Measurements from ENCODE around the gene PRPSAP1. TPM values are rescaled to one million over a fixed set of nuclear protein-coding genes. Genes with fewer than 3 reads are reported as not detected.
A peak's percentile ranks its signal among the peaks of the same experiment; 100 is the strongest.

Gene PRPSAP1
- total RNA-seq, 2 experiments from 2014 or later, result 59.9 to 66.7 TPM

DNA sequence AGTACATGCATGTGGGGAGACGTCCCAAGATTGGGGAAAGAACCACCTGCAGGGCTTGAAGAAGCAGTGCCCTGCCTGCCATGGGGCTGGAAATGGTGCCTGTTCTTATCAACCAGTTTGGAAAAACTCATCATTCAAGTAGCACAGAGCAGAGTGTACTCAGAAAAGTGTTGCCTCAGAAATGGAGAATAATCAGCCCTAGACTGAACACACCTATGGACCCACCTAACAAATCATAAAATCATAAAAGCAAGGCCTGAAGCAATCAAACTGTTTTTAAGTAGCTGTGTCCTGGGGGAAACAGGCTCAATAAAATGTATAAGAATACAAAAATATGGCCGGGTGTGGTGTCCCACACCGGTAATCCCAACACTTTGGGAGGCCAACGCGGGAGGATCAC lies 56.8 kb downstream of the PRPSAP1 start:
- H3K4me3 Mint-ChIP-seq, result no peak overlapping the region
- ChIA-PET CTCF (interaction anchor here (0.6 to 3.2 kb wide), 5 partner anchors 9 to 456 kb away, joined by 3 to 17 read pairs (median 3); no protein-coding TSS in a partner anchor), POLR2A (no interaction called here)

GRCh38 chr17:76296186-76296585 lies 57.5 kb downstream of the PRPSAP1 start:
- Mint-ChIP-seq H3K27me3 (no peaks in the 10 kb centered on the region), H3K27ac (no peak overlapping the region), H3K4me3 (no peak overlapping the region), H3K9me3 (no peaks in the 10 kb centered on the region), H3K36me3 (ENCODE audit: low read depth) (no peaks in the 10 kb centered on the region), H3K4me1 (peaks cover 3% of the 10 kb centered on the region)
- CTCF ChIA-PET, result interaction anchor here (0.5 to 1.2 kb wide), 2 partner anchors 13 to 179 kb away, joined by 3 read pairs; no protein-coding TSS in a partner anchor
- POLR2A ChIA-PET, result no interaction called here
- DNase-seq, result no peak

More for the DNA sequence above, 56.8 kb downstream of the PRPSAP1 start:
- H3K27me3 Mint-ChIP-seq, result no peaks in the 10 kb centered on the region
- H3K4me1 Mint-ChIP-seq, result peaks cover 3% of the 10 kb centered on the region
- no peak for DNase-seq
- no peak overlapping the region for H3K27ac Mint-ChIP-seq
- no peaks in the 10 kb centered on the region for H3K36me3 Mint-ChIP-seq (ENCODE audit: low read depth)
- no peaks in the 10 kb centered on the region for H3K9me3 Mint-ChIP-seq

DNA sequence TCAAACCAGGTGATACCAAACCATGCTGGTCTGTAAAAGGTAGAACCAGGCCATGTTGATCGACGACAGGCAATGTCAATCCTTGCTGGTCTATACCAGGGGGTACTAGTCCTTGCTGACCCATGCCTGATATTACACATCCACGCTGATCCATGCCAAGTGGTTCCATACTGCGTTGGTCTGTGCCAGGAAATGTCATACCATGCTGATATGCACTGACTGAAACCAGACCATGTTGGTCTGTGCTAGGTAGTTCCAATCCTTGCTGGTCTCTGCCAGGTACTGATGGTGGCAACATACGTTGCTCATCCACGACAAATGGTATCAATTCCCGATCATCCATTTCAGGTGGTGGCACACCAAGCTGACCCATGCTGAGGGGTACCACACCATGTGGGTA lies 60.6 kb downstream of the PRPSAP1 start:
- Mint-ChIP-seq H3K9me3 (no peaks in the 10 kb centered on the region), H3K4me3 (no peak overlapping the region), H3K27me3 (no peaks in the 10 kb centered on the region), H3K4me1 (no peaks in the 10 kb centered on the region), H3K27ac (no peak overlapping the region), H3K36me3 (ENCODE audit: low read depth) (no peaks in the 10 kb centered on the region)
- DNase-seq, result no peak
- ChIA-PET POLR2A (no interaction called here), CTCF (no interaction called here)

- POLR2A ChIA-PET, result no interaction called here
- Mint-ChIP-seq H3K27me3 (no peaks in the 10 kb centered on the region), H3K9me3 (no peaks in the 10 kb centered on the region), H3K27ac (no peak overlapping the region), H3K4me1 (no peaks in the 10 kb centered on the region), H3K36me3 (ENCODE audit: low read depth) (no peaks in the 10 kb centered on the region), H3K4me3 (no peak overlapping the region)
- CTCF ChIA-PET, result no interaction called here
- DNase-seq, result no peak
Observed at GRCh38 chr17:76292567-76292966, 61.1 kb downstream of the PRPSAP1 start.

DNA sequence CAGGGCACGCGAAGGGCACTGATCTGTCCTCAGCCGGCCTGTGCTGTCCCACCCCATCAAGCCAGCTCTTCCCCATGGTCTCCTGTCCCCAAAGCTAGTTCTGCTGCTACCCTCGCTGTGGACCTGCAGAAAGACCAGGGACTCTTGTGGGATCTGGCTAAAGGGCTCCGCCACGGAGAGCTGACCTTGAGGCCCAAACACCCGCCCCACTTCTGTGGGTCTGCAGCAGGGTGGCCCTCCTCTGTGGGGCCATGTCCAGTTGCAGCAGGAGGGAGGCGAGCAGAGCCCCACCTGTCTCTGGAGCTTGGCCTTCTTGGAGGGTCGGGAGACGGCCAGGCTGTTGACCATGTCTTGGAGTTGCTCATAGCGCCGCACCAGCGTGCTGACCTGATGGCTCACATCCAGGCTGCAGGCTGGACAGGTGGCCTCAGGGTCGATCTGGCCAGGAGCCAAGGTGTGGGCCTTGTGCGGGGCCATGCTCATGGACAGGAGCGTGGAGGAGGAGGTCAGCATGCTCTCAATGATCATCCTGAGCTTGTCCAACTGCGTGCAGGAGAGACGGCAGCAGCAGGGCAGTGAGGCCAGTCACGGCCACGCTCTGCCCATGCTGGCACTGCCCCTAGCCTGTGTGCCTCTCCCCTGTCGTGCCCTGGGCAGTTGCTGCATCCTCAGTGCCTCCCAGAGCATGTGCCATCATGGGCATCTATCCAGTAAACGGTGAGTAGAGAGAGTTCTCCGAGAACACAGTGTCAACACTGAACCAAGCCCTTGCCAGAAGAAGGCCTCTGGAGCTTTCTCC lies 71.9 kb downstream of the PRPSAP1 start:
- no peaks in the 10 kb centered on the region for H3K36me3 Mint-ChIP-seq (ENCODE audit: low read depth)
- H3K9me3 Mint-ChIP-seq, result no peaks in the 10 kb centered on the region
- POLR2A ChIA-PET, result interaction anchor here (1.0 to 5.0 kb wide), 5 partner anchors 8 to 162 kb away, joined by 3 to 63 read pairs (median 18); no protein-coding TSS in a partner anchor
- H3K4me3 Mint-ChIP-seq, result no peak overlapping the region
- H3K27ac Mint-ChIP-seq, result no peak overlapping the region
- peaks cover 4% of the 10 kb centered on the region for H3K4me1 Mint-ChIP-seq
- no peaks in the 10 kb centered on the region for H3K27me3 Mint-ChIP-seq
- DNase-seq, result no peak
- CTCF ChIA-PET, result interaction anchor here (0.5 to 5.2 kb wide), 3 partner anchors 102 to 218 kb away, joined by 3 to 187 read pairs (median 4); no protein-coding TSS in a partner anchor

GRCh38 chr17:76280650-76281049 lies 73.1 kb downstream of the PRPSAP1 start:
- no peak overlapping the region for H3K27ac Mint-ChIP-seq
- no peak overlapping the region for H3K4me3 Mint-ChIP-seq
- peaks cover 4% of the 10 kb centered on the region for H3K4me1 Mint-ChIP-seq
- H3K9me3 Mint-ChIP-seq, result no peaks in the 10 kb centered on the region
- no peaks in the 10 kb centered on the region for H3K36me3 Mint-ChIP-seq (ENCODE audit: low read depth)
- ChIA-PET POLR2A (interaction anchor here (0.9 to 5.0 kb wide), 8 partner anchors 11 to 217 kb away, joined by 3 to 63 read pairs (median 10); partner anchors contain the start of gene FOXJ1), CTCF (interaction anchor here (0.9 to 5.2 kb wide), 16 partner anchors 10 to 277 kb away, joined by 3 to 187 read pairs (median 10); partner anchors contain the start of gene EXOC7)
- DNase-seq, result no peak
- no peaks in the 10 kb centered on the region for H3K27me3 Mint-ChIP-seq

- H3K36me3 Mint-ChIP-seq (ENCODE audit: low read depth), result peaks cover 2% of the 10 kb centered on the region
- no peaks in the 10 kb centered on the region for H3K27me3 Mint-ChIP-seq
- ChIA-PET CTCF (interaction anchor here (0.6 to 5.2 kb wide), 52 partner anchors 9 to 268 kb away, joined by 3 to 187 read pairs (median 5); partner anchors contain the start of genes EXOC7, FOXJ1 and UBALD2), POLR2A (interaction anchor here (0.6 to 5.0 kb wide), 17 partner anchors 11 to 202 kb away, joined by 3 to 63 read pairs (median 5); partner anchors contain the start of genes EXOC7, FOXJ1 and UBALD2)
- H3K9me3 Mint-ChIP-seq, result no peaks in the 10 kb centered on the region
- no peak overlapping the region for H3K4me3 Mint-ChIP-seq
- H3K27ac Mint-ChIP-seq, result no peak overlapping the region
- no peak for DNase-seq
- H3K4me1 Mint-ChIP-seq, result peaks cover 8% of the 10 kb centered on the region
Observed at GRCh38 chr17:76279742-76280287, 73.9 kb downstream of the PRPSAP1 start.

- ChIA-PET POLR2A (interaction anchor here (0.6 to 5.0 kb wide), 16 partner anchors 10 to 202 kb away, joined by 3 to 63 read pairs (median 5); partner anchors contain the start of genes EXOC7 and UBALD2), CTCF (interaction anchor here (0.6 to 5.2 kb wide), 53 partner anchors 8 to 267 kb away, joined by 3 to 187 read pairs (median 5); partner anchors contain the start of genes EXOC7, FOXJ1 and UBALD2)
- H3K27ac Mint-ChIP-seq, result no peak overlapping the region
Observed at GRCh38 chr17:76278952-76279741, 74.6 kb downstream of the PRPSAP1 start.

DNA sequence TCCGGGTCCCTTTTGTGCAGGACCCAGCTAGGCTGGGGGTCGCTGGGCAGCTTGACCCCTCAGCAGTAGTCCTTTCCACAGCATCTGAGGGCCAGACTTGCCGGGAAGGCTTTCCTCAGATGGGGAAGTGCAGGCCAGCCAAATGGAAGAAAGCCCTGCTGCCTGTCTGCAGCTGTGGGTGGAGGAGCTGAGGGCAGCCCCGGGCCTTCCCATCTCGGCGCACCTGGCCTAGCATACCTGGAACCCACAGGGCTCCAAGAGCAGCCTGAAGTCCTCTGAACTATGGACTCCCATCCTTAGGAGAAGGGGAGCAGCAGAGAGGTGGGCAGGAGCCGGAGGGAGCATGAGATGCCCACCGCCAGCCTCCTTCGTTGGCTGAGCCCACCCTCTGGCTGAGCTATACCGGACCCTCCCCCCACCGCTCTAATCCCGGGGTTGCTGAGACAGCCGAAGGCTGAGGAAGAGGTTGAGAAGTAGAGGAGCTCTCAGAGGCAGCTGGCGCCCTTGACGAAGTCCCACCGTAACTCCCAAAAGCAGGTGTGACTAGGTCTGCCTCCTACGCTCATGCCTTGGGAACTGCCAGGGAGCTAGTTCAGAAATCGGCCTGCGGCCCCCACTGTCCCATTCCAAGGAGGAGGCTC lies 75.3 kb downstream of the PRPSAP1 start:
- CTCF ChIA-PET, result interaction anchor here (0.8 to 5.2 kb wide), 10 partner anchors 26 to 264 kb away, joined by 3 to 187 read pairs (median 12); no protein-coding TSS in a partner anchor
- Mint-ChIP-seq H3K4me3 (no peak overlapping the region), H3K4me1 (peaks cover 19% of the 10 kb centered on the region), H3K27me3 (no peaks in the 10 kb centered on the region), H3K36me3 (ENCODE audit: low read depth) (peaks cover 2% of the 10 kb centered on the region), H3K27ac (no peak overlapping the region), H3K9me3 (no peaks in the 10 kb centered on the region)
- POLR2A ChIA-PET, result interaction anchor here (0.7 to 5.0 kb wide), 8 partner anchors 9 to 159 kb away, joined by 3 to 63 read pairs (median 10); partner anchors contain the start of gene UBALD2
- no peak for DNase-seq

More at GRCh38 chr17:76278952-76279741, 74.6 kb downstream of the PRPSAP1 start:
- no peak overlapping the region for H3K4me3 Mint-ChIP-seq
- H3K27me3 Mint-ChIP-seq, result no peaks in the 10 kb centered on the region
- H3K36me3 Mint-ChIP-seq (ENCODE audit: low read depth), result peaks cover 2% of the 10 kb centered on the region
- peak; percentile 88 for DNase-seq
- no peaks in the 10 kb centered on the region for H3K9me3 Mint-ChIP-seq
- H3K4me1 Mint-ChIP-seq, result peaks cover 13% of the 10 kb centered on the region

- H3K36me3 Mint-ChIP-seq (ENCODE audit: low read depth), result peaks cover 4% of the 10 kb centered on the region
- ChIA-PET POLR2A (interaction anchor here (1.0 to 22.6 kb wide), 7 partner anchors 8 to 158 kb away, joined by 3 to 1335 read pairs (median 18); partner anchors contain the start of genes RNF157 and UBALD2), CTCF (interaction anchor here (0.8 to 5.2 kb wide), 8 partner anchors 26 to 263 kb away, joined by 3 to 187 read pairs (median 16); no protein-coding TSS in a partner anchor)
- H3K27me3 Mint-ChIP-seq, result no peaks in the 10 kb centered on the region
- no peaks in the 10 kb centered on the region for H3K9me3 Mint-ChIP-seq
- DNase-seq, result peak; percentile 21
- H3K27ac Mint-ChIP-seq, result peak overlapping the region; percentile 51
- no peak overlapping the region for H3K4me3 Mint-ChIP-seq
- peaks cover 26% of the 10 kb centered on the region for H3K4me1 Mint-ChIP-seq
Observed at GRCh38 chr17:76277300-76278267, 76.1 kb downstream of the PRPSAP1 start.
